ENCODE results near the gene NPC1L1.
"Not testable (repeated sequence)": the region's sequence is repeated elsewhere in the genome, so short reads cannot be mapped to it uniquely, and the experiment has no call there.

Gene NPC1L1

DNA sequence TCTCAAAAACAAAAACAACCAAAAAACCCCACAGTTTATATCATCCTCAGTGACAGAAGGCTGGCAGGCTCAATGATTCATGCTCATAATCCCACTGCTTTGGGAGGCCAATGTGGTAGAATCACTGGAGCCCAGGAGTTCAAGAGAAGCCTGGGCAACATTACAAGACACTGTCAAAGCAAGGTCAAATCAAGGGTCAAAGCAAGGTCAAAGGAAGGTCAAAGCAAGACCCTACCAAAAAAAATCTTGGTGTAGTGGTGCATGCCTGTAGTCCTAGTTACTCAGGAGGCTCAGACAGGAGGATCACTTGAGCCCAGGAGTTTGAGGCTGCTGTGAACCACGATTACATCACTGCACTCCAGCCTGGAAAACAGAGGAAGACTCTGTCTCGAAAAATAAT lies 14.2 kb upstream of the NPC1L1 start:
- Mint-ChIP-seq H3K27me3 (no peaks in the 10 kb centered on the region), H3K36me3 (ENCODE audit: low read depth) (no peaks in the 10 kb centered on the region), H3K27ac (no peak overlapping the region), H3K9me3 (no peaks in the 10 kb centered on the region), H3K4me1 (ENCODE audit: low read depth) (no peaks in the 10 kb centered on the region), H3K4me3 (no peak overlapping the region)

DNA sequence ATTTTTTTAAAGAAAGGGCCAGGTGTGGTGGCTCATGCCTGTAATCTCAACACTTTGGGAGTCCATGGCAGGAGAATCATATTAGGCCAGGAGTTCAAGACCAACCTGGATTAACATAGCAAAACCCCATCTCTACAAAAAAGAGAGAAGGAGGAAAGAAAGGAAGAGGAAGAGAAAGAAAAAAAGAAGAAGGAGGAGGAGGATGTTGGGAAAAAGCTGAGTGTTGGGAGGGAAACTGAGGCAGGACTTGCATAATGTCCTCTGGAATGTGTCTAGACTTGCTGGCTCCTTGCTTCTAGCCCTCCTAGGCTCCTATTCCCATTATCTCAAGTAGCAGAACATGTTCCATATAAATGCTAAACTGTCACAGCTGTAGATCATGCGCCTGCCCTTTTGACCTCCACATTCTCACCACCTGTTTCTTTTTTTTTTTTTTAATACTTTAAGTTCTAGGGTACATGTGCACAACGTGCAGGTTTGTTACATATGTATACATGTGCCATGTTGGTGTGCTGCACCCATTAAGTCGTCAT lies 11.4 kb upstream of the NPC1L1 start:
- H3K27ac Mint-ChIP-seq; H3K27me3 Mint-ChIP-seq; H3K4me3 Mint-ChIP-seq; H3K9me3 Mint-ChIP-seq; H3K36me3 Mint-ChIP-seq (ENCODE audit: low read depth); H3K4me1 Mint-ChIP-seq (ENCODE audit: low read depth): not testable (repeated sequence)

DNA sequence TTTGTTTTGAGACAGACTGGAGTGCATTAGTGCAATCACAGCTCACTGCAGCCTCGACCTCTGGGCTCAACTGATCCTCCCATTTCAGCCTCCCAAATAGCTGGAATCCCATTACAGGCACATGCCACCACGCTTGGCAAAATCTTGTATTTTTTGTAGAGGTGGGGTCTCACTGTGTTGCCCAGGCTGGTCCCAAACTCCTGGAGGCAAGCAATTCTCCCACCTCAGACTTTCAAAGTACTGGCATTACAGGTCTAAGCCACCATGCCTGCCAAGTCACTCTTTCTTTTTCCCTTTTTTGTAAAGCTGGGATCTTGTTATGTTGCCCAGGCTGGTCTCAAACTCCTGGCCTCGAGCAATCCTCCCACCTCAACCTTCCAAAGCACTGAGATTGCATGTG lies 8.3 kb upstream of the NPC1L1 start:
- H3K36me3 Mint-ChIP-seq (ENCODE audit: low read depth), result no peaks in the 10 kb centered on the region
- no peaks in the 10 kb centered on the region for H3K9me3 Mint-ChIP-seq
- H3K27me3 Mint-ChIP-seq, result peaks cover 8% of the 10 kb centered on the region
- H3K4me1 Mint-ChIP-seq (ENCODE audit: low read depth), result peaks cover 4% of the 10 kb centered on the region
- H3K27ac Mint-ChIP-seq, result no peak overlapping the region
- H3K4me3 Mint-ChIP-seq, result no peak overlapping the region

DNA sequence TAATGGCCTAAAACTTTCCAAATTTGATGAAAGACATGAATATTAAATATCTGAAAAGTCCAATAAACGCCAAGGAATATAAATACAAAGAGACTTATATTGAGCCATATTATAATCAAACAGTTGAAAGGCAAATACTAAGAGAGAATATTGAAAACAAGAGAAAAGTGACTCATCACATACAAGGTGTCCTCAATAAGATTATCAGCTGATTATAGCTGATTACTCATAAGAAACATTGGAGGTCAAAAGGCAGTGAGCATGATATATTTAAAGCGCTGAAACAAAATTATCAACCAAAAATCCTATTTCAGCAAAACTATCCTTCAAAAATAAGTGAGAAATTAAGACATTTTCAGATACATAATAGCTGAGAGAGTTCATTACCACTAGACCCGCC lies 7.8 kb upstream of the NPC1L1 start:
- H3K4me1 Mint-ChIP-seq (ENCODE audit: low read depth), result peaks cover 4% of the 10 kb centered on the region
- no peak overlapping the region for H3K27ac Mint-ChIP-seq
- no peaks in the 10 kb centered on the region for H3K36me3 Mint-ChIP-seq (ENCODE audit: low read depth)
- H3K4me3 Mint-ChIP-seq, result no peak overlapping the region
- H3K27me3 Mint-ChIP-seq, result peaks cover 11% of the 10 kb centered on the region
- no peaks in the 10 kb centered on the region for H3K9me3 Mint-ChIP-seq

DNA sequence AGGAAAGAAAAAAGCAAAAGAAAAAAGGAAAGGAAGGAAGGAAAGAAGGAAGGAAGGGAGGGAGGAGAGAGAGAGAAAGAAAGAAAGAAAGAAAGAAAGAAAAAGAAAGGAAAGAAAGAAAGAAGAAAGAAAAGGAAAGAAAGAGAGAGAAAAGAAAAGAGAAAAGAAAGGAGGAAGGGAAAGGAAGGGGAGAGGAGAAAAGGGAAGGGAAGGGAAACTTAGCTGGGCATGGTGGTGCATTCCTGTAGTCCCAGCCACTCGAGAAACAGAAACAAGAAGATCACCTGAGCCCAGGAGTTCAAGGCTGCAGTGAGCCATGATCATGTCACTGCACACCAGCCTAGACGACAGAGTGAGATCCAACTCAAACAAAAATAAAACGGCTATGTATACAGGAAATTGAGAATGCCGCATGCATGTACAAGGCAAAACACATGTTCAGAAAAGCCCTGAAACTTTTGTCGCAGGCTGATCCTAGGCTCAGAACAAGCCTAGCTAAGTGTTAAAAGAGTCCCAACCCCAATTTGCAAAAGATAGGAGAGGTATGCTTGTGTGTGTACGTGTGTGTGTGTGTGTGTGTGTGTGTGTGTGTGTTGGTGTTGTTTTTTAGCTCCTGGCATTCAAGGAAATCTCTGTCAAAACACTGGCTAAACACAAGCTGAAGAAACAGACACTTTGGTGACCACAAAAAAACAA lies 6.6 kb upstream of the NPC1L1 start:
- Mint-ChIP-seq H3K27ac (no peak overlapping the region), H3K4me3 (no peak overlapping the region), H3K4me1 (ENCODE audit: low read depth) (peaks cover 4% of the 10 kb centered on the region), H3K9me3 (no peaks in the 10 kb centered on the region), H3K27me3 (peaks cover 14% of the 10 kb centered on the region), H3K36me3 (ENCODE audit: low read depth) (no peaks in the 10 kb centered on the region)

DNA sequence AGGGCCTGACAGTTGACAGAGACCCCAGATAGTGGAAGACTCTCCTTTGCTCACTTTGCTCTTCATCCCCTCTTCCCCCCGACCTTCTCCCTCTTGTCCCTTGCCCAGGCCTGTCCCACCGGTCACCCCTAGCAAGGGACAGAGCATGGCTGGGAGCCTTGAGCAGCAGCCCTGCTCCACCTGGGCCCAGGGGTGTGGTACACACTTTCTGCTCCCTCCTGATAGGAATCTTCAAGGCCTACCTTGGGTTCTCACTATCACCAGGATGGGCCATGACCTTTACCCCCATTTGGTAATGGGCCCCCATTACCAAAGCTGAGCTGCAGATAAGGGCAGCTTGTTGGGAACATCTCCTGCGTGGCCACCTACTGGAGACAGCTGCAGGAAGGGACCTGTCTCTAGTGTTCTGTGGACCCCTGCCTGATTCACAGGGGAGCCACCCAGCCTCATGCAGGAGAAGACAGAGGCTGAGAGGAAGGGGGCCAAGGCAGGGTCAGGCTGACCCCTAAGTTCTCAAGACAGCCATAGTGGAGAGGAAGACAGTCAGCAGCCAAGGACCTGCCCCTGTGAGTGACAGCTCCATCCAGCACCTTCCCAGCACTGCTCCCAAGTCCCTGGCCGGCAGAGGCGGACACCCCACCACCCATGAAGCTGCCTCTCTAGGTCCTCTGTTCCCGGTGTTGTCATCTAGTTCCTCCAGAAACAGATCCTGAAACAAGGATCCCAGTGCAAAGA lies 913 bp upstream of the NPC1L1 start:
- H3K27ac Mint-ChIP-seq, result no peak overlapping the region
- H3K9me3 Mint-ChIP-seq, result no peaks in the 10 kb centered on the region
- no peaks in the 10 kb centered on the region for H3K36me3 Mint-ChIP-seq (ENCODE audit: low read depth)
- no peaks in the 10 kb centered on the region for H3K4me1 Mint-ChIP-seq (ENCODE audit: low read depth)
- no peak overlapping the region for H3K4me3 Mint-ChIP-seq
- H3K27me3 Mint-ChIP-seq, result peaks cover 6% of the 10 kb centered on the region

DNA sequence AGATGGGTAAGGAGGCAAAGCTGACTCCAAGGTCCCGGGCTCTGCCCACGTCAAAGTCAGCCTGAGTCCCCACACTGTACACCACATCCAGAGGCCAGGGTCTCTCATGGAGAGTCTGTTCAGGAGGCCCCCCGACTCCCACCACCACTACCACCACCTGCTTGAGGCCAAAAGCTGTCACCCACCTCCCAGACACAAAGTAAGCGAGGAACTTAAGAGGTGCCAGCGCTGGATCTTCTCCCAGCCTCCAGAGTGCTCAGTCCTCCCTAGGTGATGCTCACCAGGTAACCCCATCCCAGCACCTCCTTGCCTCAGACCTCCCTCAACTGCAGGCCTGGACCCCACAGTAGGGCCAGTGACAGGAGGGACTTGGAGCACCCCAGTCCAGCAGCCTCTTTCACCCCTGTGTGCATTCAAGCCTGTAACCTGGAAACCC lies 520 bp downstream of the NPC1L1 start:
- peaks cover 6% of the 10 kb centered on the region for H3K27me3 Mint-ChIP-seq

DNA sequence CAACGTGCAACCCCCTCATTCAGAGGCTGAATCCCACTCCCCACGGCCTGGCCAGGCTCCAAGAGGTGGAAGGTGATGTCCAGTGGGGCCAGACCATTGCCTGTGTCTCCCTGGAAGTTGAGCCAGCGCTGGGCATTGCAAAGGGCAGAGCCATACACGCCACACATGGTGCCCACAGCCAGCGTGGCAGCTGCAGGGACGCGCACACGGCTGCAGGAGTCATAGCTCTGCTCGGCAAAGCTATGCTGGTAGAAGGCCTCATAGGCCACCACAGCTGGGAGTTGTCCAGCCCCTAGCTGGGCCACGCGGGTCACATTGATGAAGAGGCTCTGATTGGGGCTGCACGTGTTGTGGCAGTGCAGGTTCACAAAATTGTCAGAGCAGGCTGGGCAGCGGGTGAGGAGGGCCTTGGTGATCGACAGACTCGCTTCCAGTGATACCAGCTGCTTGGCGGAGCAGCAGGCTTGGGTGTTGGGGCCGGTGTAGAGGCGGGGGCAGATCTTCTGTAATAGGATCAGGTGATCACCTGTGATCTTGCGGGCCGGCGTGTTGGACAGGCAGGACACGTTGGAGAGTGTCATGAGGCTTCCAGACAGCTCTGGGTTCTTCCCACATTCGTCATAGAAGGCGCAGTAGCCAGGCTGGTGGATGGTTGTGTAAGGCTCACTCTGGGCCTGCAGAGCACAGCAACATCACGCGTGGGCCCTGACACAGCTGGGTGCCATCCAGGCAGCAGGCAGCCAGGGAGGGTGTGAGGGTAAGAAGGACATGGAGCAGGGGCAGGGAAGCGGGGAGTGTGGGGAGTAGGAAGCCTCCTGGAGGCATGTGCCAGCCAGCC lies 1.2 kb downstream of the NPC1L1 start:
- H3K36me3 Mint-ChIP-seq (ENCODE audit: low read depth), result no peaks in the 10 kb centered on the region
- H3K27ac Mint-ChIP-seq, result no peak overlapping the region
- no peaks in the 10 kb centered on the region for H3K4me1 Mint-ChIP-seq (ENCODE audit: low read depth)
- H3K9me3 Mint-ChIP-seq, result no peaks in the 10 kb centered on the region
- peaks cover 6% of the 10 kb centered on the region for H3K27me3 Mint-ChIP-seq
- H3K4me3 Mint-ChIP-seq, result no peak overlapping the region

More for the DNA sequence above, 520 bp downstream of the NPC1L1 start:
- no peaks in the 10 kb centered on the region for H3K9me3 Mint-ChIP-seq
- no peak overlapping the region for H3K27ac Mint-ChIP-seq
- no peaks in the 10 kb centered on the region for H3K36me3 Mint-ChIP-seq (ENCODE audit: low read depth)
- H3K4me3 Mint-ChIP-seq, result no peak overlapping the region
- H3K4me1 Mint-ChIP-seq (ENCODE audit: low read depth), result no peaks in the 10 kb centered on the region

DNA sequence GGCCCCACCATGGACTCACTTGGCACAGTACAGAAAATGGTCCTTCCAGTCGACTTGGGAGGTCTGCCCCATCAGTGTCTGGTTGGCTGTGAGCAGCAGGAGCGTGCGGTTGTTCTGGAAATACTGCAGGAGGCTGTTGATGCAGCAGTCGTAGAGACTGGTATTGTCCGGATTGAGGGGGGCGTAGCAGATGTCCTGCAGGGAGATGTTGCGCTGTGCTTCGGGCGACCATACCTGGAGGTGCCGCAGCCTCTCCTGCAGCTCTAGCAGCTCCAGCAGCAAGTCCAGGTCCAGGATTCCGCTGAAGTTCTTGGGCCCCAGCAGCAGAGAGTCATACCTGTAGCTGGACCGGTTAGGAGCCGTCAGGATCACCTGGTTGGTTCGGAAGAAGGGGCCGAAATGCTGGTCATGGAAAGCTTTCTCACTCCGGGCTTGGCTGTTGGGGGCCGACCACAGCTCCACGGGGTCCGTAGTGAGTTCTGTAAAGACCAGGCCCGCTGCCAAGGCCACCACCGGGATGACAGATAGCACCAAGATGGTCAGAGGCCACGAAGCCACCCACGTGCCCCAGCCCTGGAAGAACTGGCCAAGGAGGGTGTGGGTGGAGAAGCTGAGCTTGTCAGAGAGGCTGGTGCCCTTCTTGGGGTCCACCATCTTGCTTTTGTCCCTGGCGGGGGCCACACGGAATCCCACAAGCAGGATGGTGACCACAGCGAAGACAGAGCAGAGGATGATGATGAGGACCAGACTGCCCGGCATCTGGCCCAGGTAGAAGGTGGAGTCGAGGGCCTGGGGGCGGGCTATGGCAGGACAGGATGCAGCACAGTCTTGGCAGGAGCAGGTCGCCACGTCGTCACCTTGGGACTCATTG lies 2.1 kb downstream of the NPC1L1 start:
- Mint-ChIP-seq H3K4me3 (no peak overlapping the region), H3K27ac (no peak overlapping the region), H3K36me3 (ENCODE audit: low read depth) (no peaks in the 10 kb centered on the region), H3K4me1 (ENCODE audit: low read depth) (no peaks in the 10 kb centered on the region), H3K27me3 (peaks cover 5% of the 10 kb centered on the region), H3K9me3 (no peaks in the 10 kb centered on the region)

DNA sequence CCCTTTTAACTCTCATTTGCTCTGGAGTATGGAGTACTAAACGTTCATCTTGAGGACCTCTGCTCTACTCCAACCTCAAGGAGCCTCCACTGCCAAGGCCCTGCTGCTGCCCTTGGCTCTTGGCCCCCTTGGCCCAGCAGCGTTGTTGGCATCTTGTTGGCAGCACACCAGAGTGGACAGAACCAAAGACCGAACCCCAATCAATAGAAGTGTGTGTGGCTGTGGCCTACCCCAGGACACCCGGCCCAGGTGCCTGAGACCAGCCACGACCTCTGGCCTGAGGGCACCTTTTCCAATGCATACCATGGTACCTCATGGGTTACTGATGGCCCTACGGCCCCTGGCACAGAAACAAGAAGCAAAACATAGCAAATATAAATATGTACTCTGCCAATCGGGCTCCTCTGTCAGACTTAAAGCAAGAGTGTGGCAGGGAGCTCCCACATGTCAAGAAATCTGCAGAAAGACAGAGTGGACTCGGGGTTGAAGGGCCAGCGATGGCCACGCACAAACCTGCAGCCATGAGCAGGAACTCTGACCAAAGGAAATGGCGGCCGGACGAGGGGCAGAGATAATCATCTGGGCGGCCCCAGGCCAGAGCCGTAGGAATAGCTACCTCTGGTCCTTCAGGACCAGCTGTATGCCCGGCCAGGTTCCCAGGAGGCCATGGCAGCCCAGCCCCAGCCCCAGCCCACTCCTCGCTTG lies 2.9 kb downstream of the NPC1L1 start:
- Mint-ChIP-seq H3K9me3 (no peaks in the 10 kb centered on the region), H3K4me1 (ENCODE audit: low read depth) (no peaks in the 10 kb centered on the region), H3K36me3 (ENCODE audit: low read depth) (no peaks in the 10 kb centered on the region), H3K27ac (no peak overlapping the region), H3K4me3 (no peak overlapping the region), H3K27me3 (no peaks in the 10 kb centered on the region)

DNA sequence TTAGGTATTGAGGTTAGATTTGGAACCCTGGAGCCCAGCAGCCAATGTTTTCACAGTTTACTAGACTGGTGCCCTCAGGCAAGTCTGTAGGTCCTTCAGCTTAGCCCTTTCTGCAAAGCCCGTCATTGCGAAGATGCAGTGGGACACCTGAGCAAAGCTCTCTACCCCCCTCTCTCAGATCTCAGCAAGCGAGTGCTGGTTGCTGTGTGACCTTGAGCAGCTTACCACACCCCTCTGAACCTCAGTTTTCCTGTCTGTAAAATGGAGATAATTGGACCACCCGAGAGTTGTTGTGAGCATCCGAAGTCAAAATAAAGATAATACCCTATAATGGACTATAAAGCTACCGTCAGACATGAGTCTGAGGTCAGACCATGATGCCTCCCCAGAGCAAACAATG lies 3.7 kb downstream of the NPC1L1 start:
- H3K27me3 Mint-ChIP-seq, result no peaks in the 10 kb centered on the region
- no peaks in the 10 kb centered on the region for H3K36me3 Mint-ChIP-seq (ENCODE audit: low read depth)
- H3K27ac Mint-ChIP-seq, result no peak overlapping the region
- H3K9me3 Mint-ChIP-seq, result no peaks in the 10 kb centered on the region
- no peaks in the 10 kb centered on the region for H3K4me1 Mint-ChIP-seq (ENCODE audit: low read depth)
- no peak overlapping the region for H3K4me3 Mint-ChIP-seq

DNA sequence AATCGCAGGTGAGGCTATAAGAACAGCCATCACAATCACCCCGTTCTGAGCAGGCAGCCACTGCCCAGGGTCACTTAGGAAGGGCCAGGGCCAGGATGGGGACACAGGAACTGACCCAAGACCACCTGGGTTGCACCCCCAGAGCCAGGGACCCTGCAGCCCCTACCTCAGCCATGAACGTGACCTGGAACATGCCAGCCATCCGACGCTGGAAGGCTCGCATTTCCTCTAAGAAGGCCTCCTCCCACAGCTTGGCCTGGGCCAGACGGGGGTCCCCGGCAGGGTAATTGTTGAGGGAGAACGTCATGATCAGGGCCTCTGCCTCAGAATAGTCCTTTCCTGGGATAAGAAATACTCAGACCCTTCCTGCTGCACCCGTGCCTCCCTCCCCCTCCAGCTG lies 5.0 kb downstream of the NPC1L1 start:
- H3K36me3 Mint-ChIP-seq (ENCODE audit: low read depth), result no peaks in the 10 kb centered on the region
- H3K9me3 Mint-ChIP-seq, result no peaks in the 10 kb centered on the region
- no peaks in the 10 kb centered on the region for H3K27me3 Mint-ChIP-seq
- H3K27ac Mint-ChIP-seq, result no peak overlapping the region
- no peaks in the 10 kb centered on the region for H3K4me1 Mint-ChIP-seq (ENCODE audit: low read depth)
- no peak overlapping the region for H3K4me3 Mint-ChIP-seq

DNA sequence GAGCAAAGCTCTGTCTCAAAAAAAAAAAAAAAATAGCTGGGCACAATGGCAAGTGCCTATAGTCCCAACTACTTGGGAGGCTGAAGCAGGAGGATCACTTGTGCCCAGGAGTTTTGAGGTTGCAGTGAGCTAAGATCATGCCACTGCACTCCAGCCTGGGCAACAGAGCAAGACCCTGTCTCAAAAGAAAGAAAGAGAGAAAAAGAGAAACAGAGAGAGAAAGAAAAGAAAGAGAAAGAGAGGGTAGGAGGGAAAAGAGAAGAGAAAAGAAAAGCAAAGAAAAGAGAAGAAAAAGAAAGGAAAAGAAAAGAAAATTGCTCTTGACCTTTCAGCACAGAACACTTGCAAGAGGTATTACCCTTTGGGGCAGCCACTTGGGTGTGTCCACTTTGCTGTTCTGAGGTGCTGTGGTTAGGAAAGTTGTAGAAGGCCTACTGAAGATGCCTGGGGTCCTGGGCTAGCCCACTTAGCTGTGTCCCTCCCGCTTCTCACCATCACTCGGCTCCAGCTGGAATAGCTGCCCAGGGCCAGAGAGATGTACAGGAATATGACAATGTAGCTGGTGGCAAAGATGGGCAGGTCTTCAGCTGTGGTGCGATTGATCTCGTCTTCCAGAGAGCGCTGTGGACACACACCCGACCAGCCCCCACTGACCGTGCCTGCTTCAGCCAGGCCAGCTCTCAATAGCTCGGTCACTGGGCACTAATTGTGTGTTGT lies 5.6 kb downstream of the NPC1L1 start:
- no peaks in the 10 kb centered on the region for H3K36me3 Mint-ChIP-seq (ENCODE audit: low read depth)
- no peak overlapping the region for H3K4me3 Mint-ChIP-seq
- H3K4me1 Mint-ChIP-seq (ENCODE audit: low read depth), result no peaks in the 10 kb centered on the region
- H3K27ac Mint-ChIP-seq, result no peak overlapping the region
- H3K27me3 Mint-ChIP-seq, result no peaks in the 10 kb centered on the region
- no peaks in the 10 kb centered on the region for H3K9me3 Mint-ChIP-seq
